ENCODE data around the gene ROM1.
"Not testable (repeated sequence)": the region's sequence is repeated elsewhere in the genome, so short reads cannot be mapped to it uniquely, and the experiment has no call there.

Gene ROM1, protein sequence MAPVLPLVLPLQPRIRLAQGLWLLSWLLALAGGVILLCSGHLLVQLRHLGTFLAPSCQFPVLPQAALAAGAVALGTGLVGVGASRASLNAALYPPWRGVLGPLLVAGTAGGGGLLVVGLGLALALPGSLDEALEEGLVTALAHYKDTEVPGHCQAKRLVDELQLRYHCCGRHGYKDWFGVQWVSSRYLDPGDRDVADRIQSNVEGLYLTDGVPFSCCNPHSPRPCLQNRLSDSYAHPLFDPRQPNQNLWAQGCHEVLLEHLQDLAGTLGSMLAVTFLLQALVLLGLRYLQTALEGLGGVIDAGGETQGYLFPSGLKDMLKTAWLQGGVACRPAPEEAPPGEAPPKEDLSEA

DNA sequence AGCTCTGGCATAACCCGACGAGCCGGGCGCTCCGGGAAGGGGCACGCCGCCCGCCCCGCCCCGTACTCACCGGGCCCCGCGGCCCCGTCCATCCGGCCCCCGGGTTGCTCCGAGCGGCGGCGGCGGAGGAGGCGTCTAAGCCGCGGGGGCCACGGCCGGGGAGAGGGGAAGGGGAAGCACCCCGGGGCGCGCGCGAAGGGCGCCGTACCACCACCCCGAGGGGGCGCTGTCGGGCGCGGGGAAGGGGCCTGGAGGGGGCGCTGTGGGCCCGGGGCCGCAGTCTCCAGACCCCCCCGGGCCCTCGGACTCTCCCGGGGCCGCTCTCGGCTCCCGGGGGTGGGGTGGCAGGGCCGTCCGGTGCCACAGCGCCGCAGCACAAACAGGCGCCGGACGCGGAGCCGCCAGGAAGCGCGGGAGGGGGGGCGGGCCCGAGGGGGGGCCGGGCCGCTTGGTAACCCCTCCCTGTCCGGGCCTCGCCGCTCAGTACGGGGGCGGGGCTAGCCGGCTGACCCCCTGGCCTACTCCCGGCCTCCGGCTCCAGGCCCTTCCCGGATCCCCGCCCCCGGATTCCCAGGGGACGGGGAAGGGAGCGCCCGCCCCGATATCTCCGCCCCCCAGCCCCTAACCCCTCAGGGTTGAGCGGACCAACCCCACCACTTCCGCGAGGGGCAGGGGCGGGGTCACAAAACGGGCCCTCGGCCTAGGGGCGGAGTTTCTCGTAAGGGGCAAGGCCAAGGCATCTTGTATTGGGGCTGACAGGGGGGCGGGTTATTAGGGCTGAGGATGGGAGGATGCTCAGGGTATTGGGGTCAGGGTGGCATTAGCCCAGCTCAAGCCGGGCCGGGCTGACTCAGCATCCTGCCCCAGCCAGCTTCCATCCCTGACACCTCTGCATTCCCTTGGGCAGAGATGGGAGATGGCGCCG lies at the start of gene ROM1, which contains the start of gene EML3:
ROM1 (plus strand) TSS at position 892 of the 925 bp plus-strand sequence; CDS start at position 917, 25 bp downstream.
EML3 (minus strand) TSS at position 410 of the 925 bp plus-strand sequence; CDS start at position 92, 318 bp downstream.
- peak; percentile 78 to 79 for DNase-seq (ENCODE audit: low read depth in 2 of 2)

DNA sequence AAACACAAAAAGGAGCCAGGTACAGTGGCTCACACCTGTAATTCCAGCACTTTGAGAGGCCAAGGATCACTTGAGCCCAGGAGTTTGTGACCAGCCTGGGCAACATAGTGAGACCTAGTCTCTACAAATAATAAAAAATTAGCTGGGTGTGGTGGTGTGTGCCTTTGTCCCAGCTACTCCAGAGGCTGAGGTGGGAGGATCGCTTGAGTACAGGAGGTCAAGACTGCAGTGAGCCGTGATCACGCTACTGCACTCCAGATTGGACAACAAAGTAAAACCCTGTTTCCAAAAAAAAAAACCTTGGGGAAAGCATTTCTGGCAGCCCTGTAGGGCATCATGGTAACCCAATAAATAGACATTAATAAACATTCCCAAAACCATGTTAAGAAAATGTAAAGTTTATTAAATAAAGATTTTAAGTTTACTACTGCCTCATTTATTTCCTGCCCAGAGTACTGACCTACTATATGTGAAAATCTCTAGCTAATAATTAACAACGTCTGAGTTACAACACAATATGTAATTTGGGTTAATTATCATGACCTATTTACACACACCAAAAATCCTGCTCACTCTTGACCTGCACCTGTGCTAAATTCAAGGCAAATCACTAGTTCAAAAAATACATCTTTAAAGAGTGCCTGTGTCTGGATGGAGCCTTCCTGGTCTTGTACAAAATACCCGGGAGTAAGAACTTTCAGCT lies 47.8 kb upstream of the ROM1 start:
- no peak for DNase-seq (ENCODE audit: low read depth in 2 of 2)

DNA sequence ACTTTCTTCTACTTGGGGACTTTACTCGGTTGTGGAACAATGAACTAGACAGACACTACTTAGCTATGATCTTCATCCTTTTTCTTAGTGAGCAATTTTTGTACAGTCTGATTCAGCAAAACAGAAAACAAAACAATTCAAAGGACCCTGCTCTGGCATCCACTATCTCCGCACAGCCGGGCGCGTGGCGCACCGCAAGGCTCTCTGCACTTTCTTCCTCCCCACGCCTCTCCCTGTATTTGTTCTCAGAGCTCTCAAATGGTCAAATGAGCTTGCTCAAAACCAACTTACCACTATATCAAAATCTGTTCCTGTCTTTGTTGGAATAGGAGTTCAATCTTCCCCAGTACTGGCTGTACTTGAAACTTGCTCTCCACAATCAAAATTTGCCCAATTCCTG lies 46.8 kb upstream of the ROM1 start:
- no peak for DNase-seq (ENCODE audit: low read depth in 2 of 2)

DNA sequence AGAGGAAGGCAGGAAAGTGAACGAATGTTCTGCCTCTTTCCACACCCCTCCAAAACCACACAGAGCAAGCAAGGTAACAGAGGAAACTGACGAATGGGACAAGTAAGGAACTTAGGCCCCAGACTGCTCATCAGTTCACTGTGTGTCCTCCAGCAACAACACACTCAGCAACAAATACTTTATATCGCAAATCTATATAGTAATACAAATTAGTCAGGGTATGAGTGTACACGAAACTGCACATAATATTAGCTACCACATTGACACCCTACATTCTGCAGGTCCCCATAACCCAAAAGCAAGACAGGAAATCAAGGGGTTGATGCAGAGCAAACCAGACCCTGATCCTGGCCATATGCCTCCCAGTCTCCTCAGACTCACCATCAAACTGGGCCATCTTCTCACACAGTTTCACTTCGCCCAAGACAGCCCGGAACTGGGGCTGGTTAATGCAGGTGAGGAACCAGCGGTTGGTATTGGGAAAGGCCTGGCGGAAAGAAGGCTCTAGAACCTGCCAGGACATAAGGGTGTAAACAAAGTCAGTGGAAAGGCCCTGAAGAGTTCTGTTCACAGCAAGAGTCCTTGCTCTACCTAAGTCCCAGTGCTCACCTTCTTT lies 45.9 kb upstream of the ROM1 start:
- DNase-seq (ENCODE audit: low read depth in 2 of 2): no peak

DNA sequence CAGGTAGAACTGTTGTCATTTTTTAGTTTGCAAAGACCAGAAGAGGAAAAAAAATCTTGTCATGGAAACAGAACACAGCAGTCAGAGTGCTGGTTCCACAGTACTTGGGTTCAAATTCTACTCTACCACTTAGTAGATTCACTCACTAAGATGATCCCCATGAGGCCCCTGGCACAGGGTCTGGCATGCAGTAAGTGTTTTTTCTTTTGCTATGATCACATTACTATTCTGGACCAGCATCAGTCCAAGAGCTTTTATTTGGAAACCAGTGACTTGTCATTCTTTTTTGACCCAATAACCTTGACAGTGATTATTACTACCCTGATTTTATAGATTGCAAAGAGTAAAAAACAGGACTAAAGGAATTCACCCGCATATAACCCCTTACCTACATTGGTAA lies 43.4 kb upstream of the ROM1 start:
- no peak for DNase-seq (ENCODE audit: low read depth in 2 of 2)

DNA sequence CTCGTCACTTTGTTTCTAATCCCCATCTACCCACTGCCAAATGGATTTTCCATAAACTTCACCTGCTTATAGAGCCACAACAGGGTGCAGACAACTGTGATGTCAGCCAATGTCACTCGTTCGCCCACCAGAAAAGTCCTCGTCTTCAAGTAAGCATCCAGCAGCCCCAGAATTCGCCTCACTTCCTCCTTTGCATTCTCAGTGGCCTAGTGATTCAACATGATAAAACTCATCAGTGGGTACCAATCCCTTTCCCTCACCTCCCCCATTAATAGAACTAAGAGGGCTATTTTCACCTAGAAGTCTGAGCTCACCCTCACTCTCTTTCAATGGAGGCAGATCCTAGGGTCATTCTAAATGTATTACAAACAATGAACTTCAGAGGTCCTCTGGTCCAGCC lies 42.2 kb upstream of the ROM1 start:
- DNase-seq (ENCODE audit: low read depth in 2 of 2): not testable (repeated sequence)

DNA sequence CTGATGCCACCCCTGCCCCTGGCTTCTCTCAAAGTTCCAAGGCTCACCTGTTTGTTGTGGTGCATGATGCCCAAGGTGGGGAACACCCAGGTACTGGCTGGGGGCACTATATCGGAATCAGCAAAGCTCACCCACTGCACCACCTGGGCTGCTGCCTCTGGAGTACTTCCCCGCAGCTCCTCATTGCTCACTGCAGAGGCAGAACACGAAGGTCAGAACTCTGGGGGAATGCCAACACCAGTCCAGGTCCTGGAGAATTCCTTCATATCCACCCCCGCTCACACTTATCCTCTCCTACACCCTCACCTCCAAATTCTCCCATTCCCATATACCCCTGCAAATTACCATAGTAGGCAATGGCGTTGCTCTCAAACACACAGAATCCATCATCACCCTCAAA lies 41.6 kb upstream of the ROM1 start:
- not testable (repeated sequence) for DNase-seq (ENCODE audit: low read depth in 2 of 2)

DNA sequence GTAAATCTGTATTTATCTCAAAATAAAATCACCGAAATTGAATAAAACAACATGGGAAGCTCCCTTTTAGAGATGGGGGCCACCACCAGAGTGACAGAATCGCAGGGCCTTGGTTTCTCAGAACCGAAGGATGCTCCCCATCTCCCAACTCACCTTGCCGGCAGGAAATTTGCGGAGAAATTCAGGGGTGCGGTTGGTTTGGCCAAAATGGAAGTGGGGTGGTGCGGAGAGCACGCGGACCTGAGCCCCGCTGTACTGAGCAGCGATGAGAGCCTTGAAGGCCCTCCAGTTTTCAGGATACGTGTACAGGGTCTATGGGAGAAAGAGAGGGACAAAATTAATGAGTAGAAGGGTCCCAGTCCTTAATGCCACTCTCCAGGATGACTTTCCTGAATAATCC lies 40.6 kb upstream of the ROM1 start:
- DNase-seq (ENCODE audit: low read depth in 2 of 2): no peak

DNA sequence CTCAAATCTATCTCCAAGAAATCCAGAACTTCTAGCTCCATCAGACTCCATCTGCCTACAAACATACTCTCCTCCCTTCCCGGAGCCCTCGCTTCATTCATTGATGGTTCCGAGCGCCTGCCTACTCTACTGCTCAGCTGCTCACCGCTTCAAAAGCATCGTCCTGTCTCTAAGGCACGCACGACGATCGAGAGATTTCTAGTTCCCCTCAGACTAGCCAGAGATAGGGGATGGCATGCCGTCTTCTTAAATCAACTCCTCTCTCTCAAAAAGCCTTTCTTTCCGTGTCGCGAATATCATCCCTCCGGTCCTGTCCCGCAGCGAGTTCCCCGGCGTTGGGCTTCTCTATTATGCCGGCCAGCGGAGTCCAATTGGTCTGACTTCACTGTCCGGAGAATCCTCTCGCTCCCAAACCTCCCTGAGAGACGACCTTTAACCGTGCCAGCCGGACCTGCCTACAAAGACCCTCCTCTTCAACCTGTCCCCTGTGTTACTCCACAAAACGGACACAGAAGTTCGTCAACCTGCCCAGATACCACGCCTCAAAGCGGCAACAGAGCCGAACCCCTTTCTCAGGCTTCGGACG lies 40.0 kb upstream of the ROM1 start:
- no peak for DNase-seq (ENCODE audit: low read depth in 2 of 2)

DNA sequence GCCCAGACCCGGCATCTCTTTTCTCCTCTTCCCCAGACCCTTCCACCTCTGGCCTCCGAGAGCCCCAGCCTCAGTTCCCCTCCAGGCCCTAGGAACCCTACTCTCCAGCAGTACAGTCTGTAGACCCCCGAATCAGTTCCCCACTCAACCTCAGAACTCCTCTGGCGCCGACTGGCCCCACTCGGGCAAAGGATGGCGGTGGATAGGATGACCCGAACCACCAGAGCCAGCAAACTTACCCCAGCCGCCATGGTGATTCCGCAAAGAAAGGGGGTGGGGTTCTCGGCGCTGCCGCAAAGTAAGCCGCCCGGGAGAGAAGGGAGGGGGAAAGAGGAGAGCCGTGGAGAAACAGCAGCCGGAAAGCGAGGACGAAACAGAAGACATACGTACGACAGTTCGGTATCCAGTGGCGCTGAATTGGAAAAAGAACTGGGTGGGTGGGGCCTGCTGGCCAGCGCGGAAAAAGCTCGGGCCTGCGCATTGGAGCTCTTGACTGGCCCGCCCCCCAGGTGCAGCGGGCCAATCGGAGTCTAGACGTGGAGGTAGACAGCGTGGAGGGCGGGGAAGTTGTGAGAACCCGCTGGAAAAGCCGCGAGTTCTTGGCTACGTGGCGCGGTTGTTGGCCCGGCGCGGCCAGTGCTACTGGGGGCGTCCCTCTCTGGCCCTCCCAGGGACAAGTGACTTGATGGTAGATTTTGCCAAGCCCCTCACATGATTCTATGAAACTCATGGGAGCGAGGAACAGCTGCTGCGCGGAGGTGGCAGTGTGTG lies 39.3 kb upstream of the ROM1 start, which contains the start of gene EEF1G:
EEF1G (minus strand) TSS at position 300 of the 771 bp plus-strand sequence; CDS start at position 251, 49 bp downstream.
- DNase-seq (ENCODE audit: low read depth in 2 of 2): peak; percentile 89 to 95

DNA sequence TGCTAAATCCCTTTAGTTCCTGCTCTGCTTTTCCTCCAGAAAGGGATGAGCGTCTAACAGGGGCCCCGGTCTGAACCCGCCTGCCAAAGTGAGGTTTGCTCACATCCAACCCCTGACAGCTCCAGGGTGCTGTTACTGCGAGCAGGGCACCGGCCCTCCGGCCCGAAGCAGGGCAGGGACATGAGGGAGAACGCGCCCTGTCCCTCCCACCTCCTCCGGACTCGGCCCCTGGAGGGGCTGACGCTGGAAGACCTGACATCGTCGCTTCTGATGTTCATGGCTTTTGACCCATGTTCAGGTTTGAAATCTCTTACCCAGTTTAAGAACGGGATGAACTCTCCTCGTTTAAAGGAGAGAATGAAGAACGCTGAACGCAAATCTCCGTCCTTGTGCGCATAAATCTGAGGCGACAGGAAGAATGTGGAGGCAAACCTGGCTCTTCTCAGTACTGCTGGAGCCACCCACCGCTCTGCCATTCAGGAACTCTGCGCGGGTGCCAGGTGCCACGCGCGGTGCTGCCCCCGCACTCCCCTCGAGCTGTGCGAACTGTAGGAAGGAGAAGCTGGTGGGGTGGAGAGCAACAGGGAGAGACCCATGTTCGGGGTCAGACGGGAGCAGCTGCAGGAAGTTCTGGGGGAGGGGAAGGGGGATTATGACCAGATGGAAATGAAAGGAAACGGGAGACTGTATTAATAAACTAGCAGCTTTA lies 38.5 kb upstream of the ROM1 start:
- no peak for DNase-seq (ENCODE audit: low read depth in 2 of 2)

DNA sequence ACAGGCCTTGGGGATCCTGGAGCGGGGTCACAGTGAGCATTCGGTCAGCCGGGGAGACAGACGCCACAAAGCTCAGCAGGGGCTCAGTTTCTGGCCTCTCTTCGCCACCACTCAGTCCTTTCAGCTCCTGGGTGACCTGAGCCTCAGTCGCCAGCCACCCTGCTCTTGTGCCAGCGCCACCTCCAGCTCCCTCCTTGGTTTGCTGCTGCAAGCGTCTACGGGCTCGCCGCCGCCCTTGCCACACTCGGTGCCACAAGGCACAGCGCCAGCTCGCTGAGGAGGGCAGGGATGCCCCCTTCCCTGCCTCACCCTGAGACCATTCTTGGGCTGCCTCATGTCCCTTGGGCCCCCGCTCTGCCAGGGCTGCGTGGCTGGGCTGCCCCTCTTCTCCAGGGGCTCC lies 37.9 kb upstream of the ROM1 start:
- DNase-seq (ENCODE audit: low read depth in 2 of 2): no peak

DNA sequence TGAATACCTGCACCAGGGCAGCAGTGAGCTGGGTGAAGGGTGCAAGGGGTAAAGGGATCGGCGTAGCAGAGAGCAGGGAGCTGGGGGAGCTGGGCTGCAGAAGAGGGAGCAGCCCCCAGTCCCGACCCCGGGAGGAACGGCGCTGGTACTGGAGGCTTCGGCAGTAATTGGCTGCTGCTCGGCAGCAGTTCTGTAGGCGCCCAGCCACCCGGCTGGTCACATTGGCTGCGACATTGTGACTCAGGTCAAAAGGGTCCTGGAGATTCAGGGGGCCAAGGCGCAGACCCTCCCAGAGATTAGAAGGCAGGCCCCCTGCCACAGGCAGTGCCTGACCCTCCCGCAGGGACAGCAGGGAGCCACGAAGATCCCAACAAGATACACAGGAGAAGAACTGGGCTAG lies 37.2 kb upstream of the ROM1 start:
- DNase-seq (ENCODE audit: low read depth in 2 of 2): no peak

DNA sequence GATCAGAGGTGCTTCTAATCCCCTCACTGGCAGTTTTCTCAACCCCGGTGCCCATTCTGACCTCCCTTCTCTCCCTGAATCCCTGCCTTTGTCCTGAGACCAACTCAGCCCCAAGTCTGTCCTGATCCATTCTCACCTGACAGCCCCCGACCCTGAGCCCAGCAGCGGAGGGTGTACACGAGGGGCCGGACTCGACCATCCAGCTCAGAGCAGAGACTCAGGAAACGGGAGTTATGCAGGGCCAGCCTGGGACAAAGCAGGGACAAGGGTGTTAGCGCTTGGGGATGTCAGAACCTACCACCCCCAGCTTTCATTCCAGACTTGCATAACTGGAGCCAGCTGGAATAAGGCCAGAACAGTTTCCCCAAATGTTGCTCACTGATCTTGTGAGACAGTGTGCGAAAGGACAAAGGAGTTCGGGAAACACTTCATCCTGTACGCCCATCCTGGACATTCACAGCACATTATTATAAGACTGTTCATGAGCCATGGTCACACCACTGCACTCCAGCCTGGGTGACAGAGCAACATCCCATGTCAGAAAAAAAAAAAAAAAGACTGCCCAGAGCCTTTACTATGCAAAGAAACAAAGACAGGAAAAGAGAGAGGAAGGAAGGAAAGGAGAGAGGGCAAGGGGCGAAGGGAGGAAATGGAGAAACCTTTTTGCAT lies 35.9 kb upstream of the ROM1 start:
- no peak for DNase-seq (ENCODE audit: low read depth in 2 of 2)

DNA sequence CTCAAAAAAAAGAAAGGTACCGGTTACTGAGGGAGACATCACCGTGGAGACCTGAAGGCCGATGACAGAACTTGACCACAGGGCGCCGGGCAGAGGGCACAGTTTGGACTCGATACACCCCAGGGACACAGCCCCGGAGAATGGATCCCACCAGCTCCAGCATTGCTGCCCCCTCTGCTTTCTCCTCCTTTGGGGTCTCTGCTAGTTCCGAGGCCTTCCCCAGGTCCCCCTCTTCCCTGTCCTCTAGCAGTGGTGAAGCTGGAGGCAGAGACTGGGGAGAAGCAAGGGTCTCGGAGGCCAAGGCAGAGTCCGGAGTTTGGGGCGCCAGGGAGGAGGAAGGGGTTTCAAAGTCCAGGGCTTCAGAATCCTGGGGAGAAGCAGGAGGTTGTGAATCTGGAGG lies 34.5 kb upstream of the ROM1 start:
- no peak for DNase-seq (ENCODE audit: low read depth in 2 of 2)

DNA sequence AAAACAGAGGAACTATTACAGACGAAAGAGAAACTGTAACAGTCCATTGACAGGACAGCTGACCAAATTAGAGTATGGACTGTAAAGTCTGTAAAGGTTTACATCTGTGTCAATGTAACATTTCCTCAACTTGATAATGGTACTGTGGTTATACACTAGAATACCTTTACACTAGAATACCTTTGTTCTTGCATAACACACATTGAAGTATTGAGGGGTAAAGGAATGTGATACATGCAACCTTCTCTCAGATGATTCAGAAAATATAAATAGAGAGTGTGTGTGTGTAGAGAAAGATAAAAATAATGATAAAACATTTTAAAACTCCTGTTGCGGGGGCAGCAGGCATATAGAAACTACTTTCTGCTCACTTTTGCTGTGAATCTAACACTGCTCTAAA lies 33.8 kb upstream of the ROM1 start:
- DNase-seq (ENCODE audit: low read depth in 2 of 2): no peak

DNA sequence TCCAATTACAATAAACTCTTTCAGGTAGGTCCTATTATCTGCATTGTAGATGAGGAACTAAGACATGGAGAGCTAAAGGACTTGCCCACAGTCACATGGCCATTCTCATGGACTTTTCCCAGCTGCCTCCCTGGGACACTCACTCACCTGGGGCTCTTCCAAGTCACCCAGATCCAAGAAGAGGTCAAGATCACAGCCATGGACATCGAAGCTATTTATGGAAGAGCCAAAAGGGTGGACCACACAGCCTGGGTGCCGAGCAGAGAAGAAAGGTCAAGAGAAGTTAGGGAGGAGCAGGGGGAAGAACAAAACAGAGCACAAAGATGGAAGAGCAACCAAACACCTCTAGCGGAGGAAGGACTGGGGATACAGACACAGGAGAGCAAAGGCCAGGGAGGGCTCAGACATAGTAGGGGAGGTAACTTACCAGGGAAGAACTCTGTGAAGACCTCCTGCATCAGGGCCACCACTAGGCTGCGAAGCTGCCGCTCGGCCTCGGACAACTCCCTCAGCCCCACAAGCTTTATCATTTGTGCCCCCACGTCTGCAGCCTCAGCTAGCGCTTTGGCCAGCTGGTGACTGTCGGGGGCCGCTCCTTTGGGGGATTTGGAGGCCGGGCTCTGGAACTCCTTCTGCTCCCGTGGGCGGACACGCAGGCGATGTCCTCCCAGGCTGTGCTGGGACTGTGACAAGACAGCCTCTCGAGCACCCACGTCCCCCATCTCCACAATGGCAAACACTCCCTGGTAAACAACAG lies 31.9 kb upstream of the ROM1 start:
- DNase-seq (ENCODE audit: low read depth in 2 of 2): no peak

DNA sequence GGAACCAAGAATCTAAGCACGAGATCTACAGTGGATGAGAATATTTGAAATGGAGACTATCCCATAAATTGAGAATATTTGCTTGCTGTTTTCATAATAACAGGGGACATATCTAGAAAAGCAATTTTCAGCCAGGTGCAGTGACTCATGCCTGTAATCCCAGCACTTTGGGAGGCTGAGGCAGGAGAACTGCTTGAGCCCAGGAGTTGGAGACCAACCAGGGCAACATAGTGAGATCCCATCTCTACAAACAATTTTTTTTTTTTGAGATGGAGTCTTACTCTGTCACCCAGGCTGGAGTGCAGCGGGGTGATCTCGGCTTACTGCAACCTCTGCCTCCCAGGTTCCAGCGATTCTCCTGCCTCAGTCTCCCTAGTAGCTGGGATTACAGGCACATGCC lies 31.3 kb upstream of the ROM1 start:
- not testable (repeated sequence) for DNase-seq (ENCODE audit: low read depth in 2 of 2)
